HG02588 (cell line): ENCODE measurements around the gene DICER1.
"Not testable (repeated sequence)": the region's sequence is repeated elsewhere in the genome, so short reads cannot be mapped to it uniquely, and the experiment has no call there.

Source experiments
- ATAC-seq: cut with Tn5 transposase; IDR thresholded peaks from one replicate; pipeline ENCODE4 v1.9.1; 2021; ENCODE audit warnings: mild to moderate bottlenecking, moderate library complexity; ENCODE audit not compliant: unreplicated experiment

DICER1 gene

DNA sequence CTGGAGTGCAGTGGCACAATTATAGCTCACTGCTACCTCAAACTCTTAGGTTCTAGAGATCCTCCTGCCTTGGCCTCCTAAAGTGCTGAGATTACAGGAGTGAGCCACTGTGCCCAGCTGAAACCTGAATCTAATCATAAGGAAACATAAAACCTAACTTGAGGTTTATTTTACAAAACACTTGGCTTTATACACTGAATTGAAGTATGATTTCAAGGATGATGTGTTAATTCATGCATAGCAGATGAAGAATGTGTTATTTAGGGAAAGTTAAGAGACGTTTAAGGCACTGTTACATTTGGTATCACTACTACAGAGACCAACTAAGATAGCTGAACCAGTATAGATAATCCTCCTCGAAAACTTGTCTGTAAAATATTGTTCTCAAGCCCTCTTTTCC lies 6.4 kb downstream of the DICER1 start:
- no peak for ATAC-seq

DNA sequence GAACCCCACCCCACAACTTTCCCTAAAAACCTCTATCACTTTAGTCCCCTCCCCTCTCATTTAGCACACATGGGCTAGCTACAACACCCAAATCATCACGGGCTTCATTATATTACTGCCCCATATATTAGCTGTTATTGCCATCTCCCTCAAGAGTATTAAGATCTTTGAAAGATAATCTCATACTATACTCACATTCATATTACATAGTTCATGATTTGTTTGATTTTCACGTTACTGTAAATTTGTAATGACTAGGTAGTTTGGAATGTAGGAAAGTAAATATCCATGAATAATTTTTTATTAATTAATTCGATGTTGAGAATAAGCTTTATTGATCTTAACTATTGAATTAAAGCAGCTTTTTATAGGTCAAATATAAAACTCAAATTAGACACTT lies 7.9 kb downstream of the DICER1 start:
- ATAC-seq: no peak

- no peak for ATAC-seq
Observed at GRCh38 chr14:95147597-95147996, 9.7 kb downstream of the DICER1 start.

- ATAC-seq: no peak
Observed at GRCh38 chr14:95146079-95146771, 11.1 kb downstream of the DICER1 start.

GRCh38 chr14:95144849-95145248 lies 12.5 kb downstream of the DICER1 start:
- ATAC-seq: no peak

GRCh38 chr14:95143808-95144620 lies 13.3 kb downstream of the DICER1 start:
- no peak for ATAC-seq

GRCh38 chr14:95142208-95142607 lies 15.1 kb downstream of the DICER1 start:
- ATAC-seq: no peak

- no peak for ATAC-seq
Observed at GRCh38 chr14:95141684-95142083, 15.6 kb downstream of the DICER1 start.

DNA sequence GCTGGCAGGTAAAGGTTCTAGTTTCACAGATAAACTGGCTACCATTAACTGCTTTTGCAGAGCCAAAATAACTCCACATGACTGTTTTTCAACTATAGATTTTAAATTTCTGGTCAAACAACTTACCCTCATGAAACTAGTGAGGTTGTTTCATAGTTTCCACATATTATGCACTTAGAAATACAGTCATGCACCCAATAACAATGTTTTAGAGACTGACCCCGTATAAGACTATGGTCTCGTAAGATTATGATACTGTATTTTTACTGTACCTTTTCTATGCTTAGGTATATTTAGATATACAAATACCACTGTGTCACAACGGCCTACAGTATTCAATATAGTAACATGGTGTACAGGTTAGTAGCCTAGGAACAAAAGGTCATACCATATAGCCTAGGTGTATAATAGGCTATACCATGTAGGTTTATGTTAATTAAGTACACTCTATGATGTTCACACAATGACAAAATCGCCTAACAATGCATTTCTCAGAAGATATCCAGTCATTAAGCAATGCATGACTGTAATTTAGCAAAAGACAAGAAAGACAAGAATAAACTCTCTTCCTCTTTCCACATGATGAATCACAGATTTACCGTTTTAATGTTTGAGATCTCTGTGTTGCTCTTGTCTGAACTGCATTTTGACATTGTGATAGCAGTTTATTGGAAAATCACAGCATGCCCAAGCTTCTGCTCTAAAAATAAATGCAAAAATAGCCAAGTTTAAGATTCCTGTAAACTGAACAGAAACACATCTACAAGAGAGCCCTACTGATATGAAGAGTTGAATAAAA lies 17.1 kb downstream of the DICER1 start:
- no peak for ATAC-seq

DNA sequence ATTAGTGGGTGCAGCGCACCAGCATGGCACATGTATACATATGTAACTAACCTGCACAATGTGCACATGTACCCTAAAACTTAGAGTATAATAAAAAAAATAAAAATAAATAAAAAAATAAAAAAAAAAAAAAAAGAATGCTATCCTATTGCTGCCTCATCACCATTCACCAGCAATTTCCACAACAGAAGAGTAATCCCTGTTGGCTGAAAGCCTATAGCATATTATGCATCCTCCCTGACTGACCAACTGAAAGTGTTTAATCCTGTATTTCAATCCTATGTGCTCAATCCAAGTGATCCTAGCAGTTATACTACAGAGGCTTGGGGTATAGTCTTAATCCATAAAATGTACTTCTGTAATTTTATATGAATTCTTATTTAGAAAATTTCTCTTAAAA lies 18.5 kb downstream of the DICER1 start:
- no peak for ATAC-seq

DNA sequence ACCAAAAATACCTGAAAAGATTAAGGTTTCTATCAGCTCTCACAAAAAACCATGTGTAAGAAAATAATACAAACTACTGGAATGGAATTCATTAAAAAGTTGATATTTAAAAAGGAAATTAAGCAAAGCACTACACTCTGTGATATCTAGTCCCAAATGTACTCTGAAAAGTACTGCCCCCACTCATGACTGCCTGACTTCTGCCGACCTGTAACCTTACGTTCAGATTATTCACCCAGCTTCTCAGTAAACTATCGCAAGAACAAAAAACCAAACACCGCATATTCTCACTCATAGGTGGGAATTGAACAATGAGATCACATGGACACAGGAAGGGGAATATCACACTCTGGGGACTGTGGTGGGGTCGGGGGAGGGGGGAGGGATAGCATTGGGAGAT lies 18.9 kb downstream of the DICER1 start:
- not testable (repeated sequence) for ATAC-seq

DNA sequence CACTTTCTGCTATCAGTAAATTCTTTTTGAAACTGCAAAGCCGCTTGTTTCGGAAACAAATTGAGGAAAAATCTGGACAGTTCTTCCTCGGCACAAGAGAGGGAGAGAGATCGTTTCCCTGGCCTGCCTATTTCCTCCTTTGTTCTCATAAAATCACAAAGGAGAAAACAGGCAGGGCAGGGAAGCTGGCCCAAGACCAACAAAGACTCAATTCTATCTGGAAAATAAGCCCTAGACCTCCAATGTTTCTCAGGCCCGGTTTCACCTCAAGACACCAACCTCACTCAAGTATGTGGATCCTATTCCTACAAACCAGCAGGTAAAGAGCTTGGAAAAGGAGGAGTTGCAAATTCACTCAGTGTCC lies 19.5 kb downstream of the DICER1 start:
- ATAC-seq: no peak

DNA sequence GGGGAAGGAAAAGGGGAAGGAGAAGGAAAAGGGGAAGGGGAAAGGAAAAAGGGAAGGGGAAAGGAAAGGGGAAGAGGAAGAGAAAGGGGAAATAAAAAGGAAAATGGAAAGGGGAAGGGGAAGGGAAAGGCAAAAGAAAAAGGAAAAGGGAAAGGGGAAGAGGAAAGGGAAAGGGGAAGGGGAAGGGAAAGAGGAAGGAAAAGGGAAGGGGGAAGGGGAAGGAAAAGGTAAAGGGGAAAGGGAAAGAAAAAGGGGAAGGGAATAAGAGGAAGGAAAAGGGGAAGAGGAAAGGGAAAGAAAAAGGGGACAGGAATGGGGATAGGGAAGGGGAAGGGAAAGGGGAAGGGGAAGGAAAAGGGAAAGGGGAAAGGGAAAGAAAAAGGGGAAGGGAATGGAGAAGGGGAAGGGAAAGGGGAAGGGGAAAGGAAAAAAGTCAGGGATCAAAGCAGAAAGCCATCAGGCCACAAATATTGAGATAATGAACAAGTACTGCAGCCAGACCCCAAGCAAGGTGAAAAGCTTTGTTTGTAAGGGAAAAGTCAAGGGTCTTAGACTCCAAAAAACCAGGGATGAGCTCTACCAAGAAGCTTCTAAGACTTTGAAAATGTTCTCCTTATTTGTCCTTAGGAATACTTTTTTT lies 20.0 kb downstream of the DICER1 start:
- ATAC-seq: no peak

DNA sequence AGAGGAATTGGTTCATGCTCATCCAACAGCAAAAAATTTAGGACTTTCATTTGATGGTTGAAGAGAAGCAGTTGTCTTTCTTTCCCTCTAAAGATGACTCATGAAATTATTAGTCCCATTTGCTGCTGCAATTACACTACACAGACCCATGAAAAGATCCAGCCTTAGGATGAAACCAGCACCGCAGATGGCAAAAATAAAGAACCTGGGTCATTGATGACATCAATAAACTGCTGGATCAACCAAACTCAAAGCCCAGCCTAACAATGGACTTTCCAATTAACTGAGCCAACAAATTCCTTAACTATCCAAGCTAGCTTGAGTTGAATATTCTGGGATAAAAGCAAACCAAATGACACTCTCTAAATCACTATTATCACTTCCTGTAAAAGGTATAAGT lies 20.7 kb downstream of the DICER1 start:
- no peak for ATAC-seq

DNA sequence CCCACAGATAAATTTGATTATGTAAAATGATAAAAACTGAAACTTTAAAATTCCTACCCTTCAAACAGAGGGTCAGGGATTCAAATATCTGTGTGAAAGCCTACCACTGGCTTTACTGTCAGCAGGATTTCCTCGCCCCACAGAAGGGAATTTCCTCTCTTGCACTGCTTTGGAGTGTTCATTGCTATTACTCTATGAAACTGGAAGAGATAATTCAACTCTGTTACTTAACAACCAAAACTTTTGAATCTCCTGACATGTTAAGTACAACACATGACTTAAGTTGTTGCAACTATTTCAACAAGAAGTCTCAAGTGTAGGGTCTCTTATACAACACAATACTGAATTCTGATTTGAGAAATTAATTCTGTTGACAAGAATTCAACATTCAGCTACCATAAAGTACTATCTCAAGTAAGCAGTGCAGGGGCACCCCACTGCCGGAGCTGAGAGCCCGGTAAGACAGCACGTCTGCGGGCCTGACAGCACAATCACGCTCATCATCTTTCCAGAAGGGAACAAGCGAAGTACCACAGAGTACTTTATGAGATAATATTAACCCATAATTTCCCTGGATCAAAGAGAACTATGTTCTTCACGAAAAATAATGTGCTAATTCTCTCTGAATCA lies 22.9 kb downstream of the DICER1 start:
- ATAC-seq: no peak

DNA sequence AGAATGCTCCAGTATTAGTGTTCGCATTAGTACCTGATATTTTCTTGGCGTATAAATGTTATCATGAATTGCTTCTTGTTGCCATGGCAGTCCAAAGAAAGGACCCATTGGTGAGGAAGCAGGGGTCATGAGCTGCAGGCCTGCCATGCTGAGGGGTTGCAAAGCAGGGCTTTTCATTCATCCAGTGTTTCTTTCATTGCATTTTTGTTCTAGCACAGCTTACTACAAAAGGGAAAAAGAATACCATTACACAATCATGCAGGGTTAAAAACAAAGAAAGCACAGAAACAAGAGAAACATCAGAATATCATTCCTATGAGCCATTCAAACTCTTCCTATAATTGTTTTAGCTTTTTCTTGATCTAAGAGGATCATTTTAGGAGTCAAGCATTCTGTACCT lies 24.0 kb downstream of the DICER1 start:
- ATAC-seq: no peak

GRCh38 chr14:95132760-95133159 lies 24.6 kb downstream of the DICER1 start:
- no peak for ATAC-seq

DNA sequence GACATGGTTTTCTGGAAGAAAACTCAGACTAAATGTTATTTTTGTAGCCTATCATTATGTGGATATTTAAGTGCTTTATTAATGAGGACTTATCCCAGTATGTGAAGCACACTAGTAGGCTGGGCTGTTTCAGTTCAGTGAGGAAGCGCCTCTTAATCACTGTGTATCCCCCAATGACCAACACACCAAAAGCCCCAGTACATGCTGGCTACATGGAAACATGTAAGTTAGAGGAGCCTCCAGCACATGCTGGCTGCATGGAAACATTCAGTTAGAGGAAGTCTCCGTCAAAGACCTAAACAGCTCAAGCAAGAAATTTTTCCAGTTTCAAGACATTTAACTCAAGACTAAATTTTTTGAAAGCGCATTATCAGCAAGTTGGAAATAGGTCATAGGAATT lies 26.8 kb downstream of the DICER1 start:
- no peak for ATAC-seq

- no peak for ATAC-seq
Observed at GRCh38 chr14:95128140-95128539, 29.2 kb downstream of the DICER1 start.

- ATAC-seq: no peak
Observed at GRCh38 chr14:95127531-95127911, 29.8 kb downstream of the DICER1 start.
